PFSK-1 (cell line): Measurements from ENCODE around the gene SNX17.

Experiments
- FOXP2 ChIP-seq: optimal IDR thresholded peaks from 2 replicates; pipeline ENCODE3; 2011; ENCODE audit warnings: borderline replicate concordance, control low read depth, inconsistent platforms; ENCODE audit not compliant: insufficient read depth; ENCODE audit errors: extremely low read length, extremely low read depth
- POLR2AphosphoS5 ChIP-seq: IDR thresholded peaks from 2 replicates; pipeline ENCODE4 v1.6.1; 2012; ENCODE audit warnings: low read depth, mild to moderate bottlenecking, control low read depth, low read length, moderate library complexity
- SIN3A ChIP-seq: IDR thresholded peaks from 2 replicates; pipeline ENCODE4 v1.6.1; 2012; ENCODE audit warnings: mild to moderate bottlenecking, low read length, moderate library complexity, borderline replicate concordance; ENCODE audit not compliant: insufficient read depth
- TAF1 ChIP-seq: IDR thresholded peaks from 2 replicates; pipeline ENCODE4 v1.6.1; 2012; ENCODE audit warnings: low read length, control low read depth, borderline replicate concordance; ENCODE audit not compliant: insufficient read depth
- TF ChIP-seq, protein P1 (sequence below), 2 experiments: IDR thresholded peaks; 2 replicates each; pipeline versions ENCODE4 v1.6.1 to v1.8.0; 2011 to 2012; ENCODE audit warnings: low read depth in 2 of 2, low read length in 2 of 2, control low read depth in 1 of 2, inconsistent platforms in 1 of 2, mild to moderate bottlenecking in 1 of 2, moderate library complexity in 1 of 2; ENCODE audit not compliant: insufficient read depth in 1 of 2

The SNX17 gene

DNA sequence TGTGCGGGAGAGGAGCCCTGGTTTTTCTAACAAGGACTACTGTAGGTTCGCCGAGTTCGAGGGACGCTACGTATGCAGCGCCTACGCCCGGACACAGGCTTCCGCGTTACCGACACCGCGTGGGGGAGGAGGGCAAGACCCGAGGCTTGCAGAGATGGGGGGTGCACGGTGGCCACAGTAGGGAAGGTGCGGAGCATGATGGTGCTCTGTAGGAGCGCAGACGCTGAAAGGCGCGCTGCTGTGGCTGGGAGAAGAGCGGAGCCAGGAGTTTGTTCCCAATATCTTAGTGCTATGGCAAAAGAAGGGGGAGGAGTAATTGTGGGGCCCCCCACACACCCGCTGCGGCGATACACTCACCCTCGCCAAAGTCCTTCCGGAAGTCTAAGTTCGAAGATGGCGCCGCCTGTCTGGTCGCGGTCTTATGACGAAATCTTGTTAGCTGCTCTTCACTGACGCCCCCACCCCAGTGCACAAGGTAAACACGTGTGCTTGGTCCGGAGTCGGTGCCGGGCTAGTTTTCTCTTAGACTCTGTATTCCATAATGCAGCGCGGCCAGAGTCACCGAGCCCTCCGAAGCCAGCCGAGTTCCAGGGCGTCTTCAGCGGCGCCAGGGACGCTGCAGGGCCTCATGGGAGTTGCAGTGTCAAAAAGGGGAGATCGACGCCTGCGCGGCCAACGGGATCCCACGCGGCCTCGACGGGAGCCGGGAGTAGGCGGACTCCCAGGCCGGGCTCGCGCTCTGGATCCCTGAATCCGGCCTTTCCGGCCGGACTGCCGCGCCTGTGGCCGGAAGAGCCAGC is 13.8 kb upstream of the SNX17 start, which contains the start of gene GTF3C2:
GTF3C2 (minus strand) TSS at position 383 of the 800 bp plus-strand sequence. CDS start 13,210 bp downstream, outside the sequence.
- TF ChIP-seq, protein P1, sequence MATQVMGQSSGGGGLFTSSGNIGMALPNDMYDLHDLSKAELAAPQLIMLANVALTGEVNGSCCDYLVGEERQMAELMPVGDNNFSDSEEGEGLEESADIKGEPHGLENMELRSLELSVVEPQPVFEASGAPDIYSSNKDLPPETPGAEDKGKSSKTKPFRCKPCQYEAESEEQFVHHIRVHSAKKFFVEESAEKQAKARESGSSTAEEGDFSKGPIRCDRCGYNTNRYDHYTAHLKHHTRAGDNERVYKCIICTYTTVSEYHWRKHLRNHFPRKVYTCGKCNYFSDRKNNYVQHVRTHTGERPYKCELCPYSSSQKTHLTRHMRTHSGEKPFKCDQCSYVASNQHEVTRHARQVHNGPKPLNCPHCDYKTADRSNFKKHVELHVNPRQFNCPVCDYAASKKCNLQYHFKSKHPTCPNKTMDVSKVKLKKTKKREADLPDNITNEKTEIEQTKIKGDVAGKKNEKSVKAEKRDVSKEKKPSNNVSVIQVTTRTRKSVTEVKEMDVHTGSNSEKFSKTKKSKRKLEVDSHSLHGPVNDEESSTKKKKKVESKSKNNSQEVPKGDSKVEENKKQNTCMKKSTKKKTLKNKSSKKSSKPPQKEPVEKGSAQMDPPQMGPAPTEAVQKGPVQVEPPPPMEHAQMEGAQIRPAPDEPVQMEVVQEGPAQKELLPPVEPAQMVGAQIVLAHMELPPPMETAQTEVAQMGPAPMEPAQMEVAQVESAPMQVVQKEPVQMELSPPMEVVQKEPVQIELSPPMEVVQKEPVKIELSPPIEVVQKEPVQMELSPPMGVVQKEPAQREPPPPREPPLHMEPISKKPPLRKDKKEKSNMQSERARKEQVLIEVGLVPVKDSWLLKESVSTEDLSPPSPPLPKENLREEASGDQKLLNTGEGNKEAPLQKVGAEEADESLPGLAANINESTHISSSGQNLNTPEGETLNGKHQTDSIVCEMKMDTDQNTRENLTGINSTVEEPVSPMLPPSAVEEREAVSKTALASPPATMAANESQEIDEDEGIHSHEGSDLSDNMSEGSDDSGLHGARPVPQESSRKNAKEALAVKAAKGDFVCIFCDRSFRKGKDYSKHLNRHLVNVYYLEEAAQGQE (IDR thresholded peaks at IDR 0.05; ENCODE audit: insufficient read depth in 1 of 2, low read depth in 2 of 2, low read length in 2 of 2): peak in 1 of 2 experiments; percentile 48; a peak in 1 of 4 replicates
- peak; percentile 87 for TF ChIP-seq FOXP2
- TF ChIP-seq POLR2AphosphoS5: no peak
- TF ChIP-seq SIN3A: no peak
- peak; percentile 25 for TF ChIP-seq TAF1

DNA sequence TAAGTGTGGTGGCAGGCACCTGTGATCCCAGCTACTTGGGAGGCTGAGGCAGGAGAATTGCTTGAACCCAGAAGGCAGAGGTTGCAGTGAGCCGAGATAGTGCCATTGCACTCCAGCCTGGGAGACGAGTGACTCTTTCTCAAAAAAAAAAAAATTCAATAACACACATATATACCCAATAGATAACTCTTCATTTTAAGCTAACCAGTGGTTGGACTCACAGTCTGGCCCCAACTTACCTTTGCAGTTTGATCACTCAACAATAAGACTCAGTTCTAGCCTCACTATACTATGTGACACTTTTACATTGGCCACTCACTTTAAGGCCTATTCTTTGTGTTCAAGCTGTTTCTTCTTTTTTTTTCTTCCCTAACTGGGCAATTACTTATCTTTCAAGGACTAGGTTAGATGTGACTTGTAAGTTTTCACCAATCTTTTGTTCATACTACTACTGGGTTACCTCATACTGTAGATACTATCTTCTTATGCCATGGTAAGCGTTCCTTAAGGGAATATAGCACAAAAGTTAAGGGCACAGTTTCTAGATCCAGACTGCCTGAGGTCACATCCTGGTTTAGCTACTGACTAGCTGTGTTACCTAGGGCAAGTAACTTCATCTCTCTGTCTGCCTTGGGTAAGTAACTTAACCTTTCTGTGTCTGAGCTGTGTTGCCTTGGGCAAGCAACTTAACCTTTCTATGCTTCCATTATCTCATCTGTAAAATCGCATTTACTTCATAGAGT is 7.6 kb upstream of the SNX17 start:
- TF ChIP-seq POLR2AphosphoS5: 0 out of 2 replicates have a peak, but pooled peaks have one; percentile 32
- TF ChIP-seq, protein P1 (IDR thresholded peaks at IDR 0.05; ENCODE audit: insufficient read depth in 1 of 2, low read depth in 2 of 2, low read length in 2 of 2): no peak
- no peak for TF ChIP-seq TAF1
- TF ChIP-seq FOXP2: no peak
- TF ChIP-seq SIN3A: no peak

DNA sequence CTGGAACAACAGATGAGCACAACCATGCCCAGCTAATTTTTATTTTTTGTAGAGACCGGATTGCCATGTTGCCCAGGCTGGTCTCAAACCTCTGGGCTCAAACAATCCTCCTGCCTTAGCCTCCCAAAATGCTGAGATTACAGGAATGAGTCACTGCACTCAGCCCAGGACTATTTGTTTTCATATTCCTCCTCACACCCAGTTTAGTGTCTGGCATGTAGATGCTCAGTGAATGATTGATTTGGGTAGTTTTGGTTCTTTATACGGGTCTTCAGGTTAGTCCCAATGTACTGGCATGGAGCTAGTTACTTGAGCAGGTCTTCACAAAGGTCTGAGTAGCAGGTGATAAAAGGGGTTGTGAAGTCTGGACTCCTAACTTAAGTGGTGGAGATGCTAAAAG is 6.5 kb upstream of the SNX17 start:
- peak; percentile 27; the same call in 1 of the 2 replicates for TF ChIP-seq POLR2AphosphoS5
- TF ChIP-seq SIN3A: no peak

DNA sequence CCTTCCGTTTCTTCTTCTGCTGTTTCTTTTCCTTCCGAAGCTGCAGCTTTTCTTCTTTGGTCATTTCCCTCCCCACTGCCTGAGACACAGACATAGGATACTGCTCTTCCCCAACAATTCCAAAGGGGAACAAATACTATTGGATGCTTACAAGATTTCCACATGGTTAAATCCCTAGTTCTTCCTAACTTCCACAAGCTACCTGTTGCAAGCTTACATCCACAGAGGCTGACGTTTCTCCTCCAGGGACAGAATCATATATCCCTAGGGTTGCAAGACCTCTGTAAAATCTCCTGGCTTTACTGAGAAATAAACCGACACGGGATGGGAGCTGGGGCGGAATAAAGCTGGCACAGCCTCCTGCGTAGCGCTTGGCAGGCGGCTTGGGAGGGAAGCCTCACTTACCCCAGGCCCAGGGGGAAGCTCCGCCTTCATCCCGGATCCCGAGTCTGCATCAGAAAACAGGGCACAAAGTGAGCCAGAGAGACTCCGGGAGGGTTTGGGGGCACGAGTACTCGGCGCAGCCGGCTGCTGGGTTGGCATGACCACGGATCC is 868 bp upstream of the SNX17 start:
- 0 out of 2 replicates have a peak, but pooled peaks have one; percentile 5 for TF ChIP-seq SIN3A
- no peak for TF ChIP-seq FOXP2
- 0 out of 2 replicates have a peak, but pooled peaks have one; percentile 41 for TF ChIP-seq POLR2AphosphoS5

DNA sequence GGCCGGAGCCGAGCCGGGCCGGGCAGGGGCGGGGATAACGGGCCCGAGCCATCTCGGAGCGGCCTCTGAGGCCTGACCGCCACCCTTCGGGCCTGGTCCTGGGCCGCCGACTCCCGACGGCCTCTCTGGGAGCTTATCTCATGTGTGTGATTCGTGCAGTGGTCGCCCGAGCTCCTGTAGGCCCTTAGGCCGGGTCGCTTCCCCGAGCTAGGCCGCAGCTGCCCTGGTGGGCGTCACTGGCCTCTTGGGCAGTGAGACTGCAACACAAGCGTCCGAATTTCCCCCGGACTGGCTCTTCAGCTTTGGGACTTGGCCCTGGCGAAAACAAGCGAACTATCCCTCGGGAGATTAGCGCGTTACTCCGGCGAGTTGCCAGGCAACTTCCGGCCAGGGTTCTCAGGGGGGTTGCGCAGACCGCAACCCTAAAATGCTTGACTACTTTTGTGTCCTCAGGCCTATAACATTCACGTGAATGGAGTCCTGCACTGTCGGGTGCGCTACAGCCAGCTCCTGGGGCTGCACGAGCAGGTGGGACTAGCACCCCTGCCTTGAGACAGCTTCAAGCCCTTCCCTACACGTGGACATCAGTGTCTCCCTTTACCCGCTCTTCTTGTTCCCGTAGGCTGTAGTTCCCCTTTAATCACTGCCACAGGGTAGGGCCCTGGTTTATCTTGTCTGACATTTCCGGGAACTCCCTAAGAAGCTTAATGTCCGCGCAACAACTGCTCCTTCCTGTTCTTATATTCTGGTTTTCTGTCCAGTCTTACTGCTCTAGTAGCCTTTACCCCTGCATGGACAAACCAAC is 602 bp downstream of the SNX17 start:
- TF ChIP-seq TAF1 (peak; percentile 59; the same call in 1 of the 2 replicates), POLR2AphosphoS5 (peak; percentile 59; the same call in 1 of the 2 replicates), SIN3A (peak; percentile 74; the same call in 1 of the 2 replicates)
- TF ChIP-seq, protein P1 (IDR thresholded peaks at IDR 0.05; ENCODE audit: insufficient read depth in 1 of 2, low read depth in 2 of 2, low read length in 2 of 2): no peak
